Hypothalamus (tissue), 51 donors: ENCODE measurements around the gene KCNMA1.

Experiments
- DNase-seq, 51 donors: peaks; one replicate each; lab custom pipeline; 2025; lab: John Stamatoyannopoulos, UW

The KCNMA1 gene

DNA sequence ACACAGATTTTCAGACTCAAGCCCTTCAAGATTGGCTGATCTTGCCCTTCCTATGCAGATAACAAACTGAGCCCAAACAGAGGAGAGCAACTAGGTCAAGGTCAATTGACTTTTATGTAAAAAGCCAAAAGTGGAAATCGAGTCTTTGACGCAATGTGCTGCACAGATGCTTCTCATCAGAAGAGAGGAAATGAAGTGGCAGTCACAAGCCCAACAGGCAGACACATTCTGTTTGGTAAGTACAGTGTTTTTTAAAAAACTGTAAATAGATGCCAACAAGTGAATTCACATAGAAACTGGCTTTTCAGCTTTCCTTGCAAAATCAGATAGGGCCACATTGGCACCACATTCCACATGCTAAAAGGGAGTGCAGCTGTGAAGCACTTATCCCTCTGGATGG lies 606.6 kb downstream of the KCNMA1 start:
- no peak for DNase-seq

DNA sequence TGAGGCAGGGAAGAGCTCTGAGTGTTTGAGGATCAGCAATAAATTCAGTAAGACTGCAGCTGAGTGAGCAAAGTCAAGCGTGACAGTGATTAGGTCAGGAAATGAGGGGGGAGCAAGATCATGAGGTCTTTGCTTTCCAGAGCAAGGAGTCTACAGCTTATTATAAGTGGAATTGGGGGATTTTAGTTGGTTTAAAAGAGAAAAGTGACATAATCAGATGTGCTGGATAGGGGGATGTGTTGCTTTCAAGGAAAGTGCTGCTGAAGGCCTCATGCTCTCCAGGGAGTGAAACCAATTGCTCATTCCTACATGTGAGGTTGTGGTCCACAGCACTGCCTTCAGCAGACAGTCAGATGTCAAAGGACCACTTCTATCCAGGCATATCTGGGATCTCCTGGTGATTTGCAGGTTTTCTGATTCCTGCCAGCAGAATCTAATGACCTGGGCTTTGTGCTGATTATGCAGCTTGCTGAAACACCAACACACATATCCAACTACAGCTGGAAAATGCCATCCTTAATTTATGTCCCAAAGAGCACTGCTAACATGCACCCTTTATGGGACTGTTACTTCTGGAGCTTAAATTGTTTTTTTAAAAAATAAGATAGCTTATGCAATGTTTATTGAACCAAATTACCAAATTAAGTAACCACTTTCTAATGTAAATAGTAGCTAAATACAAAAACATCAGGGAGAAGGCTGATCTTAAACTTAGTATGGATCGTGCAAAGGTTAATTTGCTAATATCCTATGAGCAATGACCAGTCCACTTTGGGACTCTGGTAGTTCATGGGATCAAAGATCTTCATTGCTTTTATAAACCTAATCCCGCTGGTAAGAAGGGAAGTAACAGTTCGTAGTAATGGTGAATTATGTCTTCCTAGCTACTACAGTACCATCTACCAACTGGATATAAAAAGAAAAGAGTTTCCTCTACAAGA lies 607.6 kb downstream of the KCNMA1 start:
- DNase-seq: no peak

DNA sequence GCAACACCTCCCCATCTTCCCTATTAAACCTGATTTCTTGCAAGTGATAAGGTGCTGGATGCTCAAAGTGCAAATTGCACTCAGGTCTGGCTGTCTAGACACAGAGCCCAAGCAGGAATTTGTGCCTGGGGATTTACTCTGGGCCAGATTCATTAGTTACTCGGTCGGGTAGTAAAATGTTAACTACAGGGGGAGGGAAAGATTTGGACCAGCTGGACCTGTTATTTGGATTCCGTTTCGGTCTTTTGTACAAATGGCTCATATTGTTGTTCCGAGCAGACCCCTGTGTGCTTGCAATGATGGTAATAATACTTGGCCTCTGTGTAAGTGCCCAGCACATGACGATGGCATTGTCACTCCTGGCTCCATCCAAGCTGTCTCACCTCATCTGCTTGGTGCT lies 609.6 kb downstream of the KCNMA1 start:
- DNase-seq: no peak

DNA sequence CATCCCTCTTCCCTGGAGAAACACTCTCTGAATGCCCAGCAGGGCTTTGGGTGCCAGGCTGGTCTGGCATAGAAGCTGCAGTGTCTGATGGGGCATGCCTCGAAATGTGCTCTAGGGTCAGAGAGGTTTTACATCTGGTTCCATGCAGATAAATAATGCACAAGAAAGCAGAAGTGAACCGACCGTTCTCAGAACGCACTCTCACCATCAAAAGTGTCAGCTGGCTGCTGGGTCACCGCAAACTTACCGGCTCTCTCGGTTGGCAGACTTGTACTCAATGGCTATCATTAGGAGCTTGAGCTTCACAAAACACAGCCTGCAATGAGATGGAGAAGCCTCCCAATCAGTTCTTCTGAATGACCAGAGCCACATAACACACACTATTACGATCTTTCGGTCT lies 610.0 kb downstream of the KCNMA1 start:
- DNase-seq: no peak

DNA sequence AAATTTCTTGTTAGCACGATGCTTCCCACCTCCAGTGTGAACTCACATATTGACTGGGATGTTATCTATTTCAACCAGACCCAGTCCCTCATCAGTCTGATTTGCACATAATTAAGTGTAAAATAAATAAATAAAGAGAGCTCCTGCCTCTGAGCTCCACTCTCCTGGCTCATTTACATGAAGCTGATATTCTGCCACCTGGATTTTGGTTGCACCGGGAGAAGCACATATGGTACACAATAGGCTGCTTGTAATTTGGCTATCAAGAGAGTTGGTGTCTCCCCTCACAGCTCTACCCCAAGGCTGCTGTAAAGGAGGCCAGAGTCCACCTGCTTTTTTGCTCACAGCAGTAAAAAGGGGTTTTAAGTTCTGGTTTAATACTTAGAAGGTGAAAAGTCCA lies 610.5 kb downstream of the KCNMA1 start:
- DNase-seq: no peak

DNA sequence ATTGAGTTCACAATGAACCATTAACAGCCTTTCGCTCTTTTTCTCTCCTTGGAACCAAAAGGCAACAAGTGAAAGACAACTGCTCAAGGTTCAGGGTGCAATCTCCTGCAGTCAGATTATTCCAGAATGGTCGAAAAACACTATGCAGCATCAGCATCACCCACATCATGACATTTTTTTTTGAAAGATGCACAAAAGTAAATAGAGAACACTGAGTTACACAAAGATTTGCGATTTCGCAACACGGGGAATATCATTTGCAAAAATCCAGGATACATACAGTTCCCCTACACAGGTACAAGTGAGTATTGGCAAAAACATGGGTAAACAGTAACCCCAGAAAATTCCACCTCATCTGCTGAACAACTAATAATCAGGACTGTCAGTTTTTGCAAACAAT lies 611.5 kb downstream of the KCNMA1 start:
- DNase-seq: no peak

DNA sequence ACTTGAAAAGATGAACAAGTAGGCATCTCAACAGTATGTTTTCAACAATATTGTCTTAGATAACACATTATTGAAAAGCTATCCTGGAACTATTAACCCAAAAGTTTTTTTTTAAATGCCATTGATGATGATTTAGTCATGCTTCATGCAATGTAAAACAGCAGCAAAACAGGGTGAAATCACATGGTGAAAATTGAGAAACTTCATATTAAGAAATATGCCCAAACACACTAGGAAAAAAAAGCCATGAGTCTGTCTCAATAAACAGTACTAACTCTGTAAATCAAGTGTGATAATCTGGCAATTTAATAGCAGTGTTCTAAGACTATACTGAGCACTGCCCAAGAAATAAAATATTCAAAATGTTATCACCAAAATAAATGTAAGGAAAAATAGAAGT lies 613.1 kb downstream of the KCNMA1 start:
- DNase-seq: no peak

DNA sequence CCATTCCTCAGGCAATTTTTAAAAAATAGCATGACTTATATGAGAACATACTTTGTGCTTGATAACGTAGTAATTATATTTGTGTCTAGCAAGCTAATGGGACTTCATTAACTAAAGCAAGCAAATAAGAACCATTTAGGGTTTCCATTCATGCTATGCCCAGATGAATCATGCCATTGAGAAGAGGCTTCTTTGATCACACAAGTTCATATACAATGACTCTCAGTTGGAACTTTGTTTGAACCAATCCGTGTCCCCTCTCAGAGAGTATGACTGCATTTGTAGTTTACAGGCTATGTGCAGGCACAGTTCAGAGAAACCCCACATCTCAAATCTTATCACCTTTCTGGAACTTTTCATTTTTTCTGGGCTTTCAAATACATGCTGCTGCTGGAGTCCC lies 614.2 kb downstream of the KCNMA1 start:
- no peak for DNase-seq

DNA sequence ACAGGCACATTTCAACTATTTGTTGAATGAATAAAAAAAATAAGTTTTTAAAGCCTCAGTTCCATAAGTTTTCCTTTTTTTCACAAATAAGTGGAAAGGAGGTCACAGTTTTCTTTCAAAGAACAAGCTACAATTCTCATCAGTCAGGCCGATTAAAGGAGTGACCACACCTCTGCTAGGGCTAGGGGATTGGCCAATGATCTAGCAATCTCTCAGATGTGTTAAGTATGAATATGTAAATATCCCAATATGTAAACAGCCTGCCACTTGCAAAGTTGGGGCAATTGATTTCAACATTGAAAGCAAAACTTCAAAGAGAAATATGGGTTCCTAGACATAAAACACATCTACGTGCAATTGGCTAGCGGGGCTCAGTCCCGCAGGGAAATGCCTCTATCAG lies 614.9 kb downstream of the KCNMA1 start:
- DNase-seq: no peak

DNA sequence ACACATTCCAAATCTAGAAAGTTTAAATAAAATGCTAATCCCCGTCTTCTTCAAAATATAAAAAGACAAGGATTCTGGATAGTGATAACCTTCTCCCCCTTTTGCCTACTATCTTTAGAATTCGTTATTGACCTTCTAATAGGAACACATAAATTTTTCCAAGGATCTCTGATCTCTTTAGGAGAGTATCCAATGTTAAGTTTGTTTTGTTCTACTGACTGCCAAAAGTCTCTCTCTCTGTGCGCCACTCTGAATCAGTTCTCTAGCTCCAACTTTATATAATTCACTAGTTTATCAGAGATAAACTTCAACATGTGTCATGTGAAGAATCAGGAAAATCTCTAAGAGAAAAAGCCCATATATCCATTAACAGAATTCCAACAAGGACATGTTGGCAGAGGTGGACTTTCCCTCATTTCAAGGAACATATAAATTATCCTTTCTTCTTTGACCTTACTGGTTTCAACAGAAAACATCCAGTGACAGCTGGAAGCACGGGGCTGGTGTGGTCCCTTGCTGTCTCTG lies 615.6 kb downstream of the KCNMA1 start:
- no peak for DNase-seq

DNA sequence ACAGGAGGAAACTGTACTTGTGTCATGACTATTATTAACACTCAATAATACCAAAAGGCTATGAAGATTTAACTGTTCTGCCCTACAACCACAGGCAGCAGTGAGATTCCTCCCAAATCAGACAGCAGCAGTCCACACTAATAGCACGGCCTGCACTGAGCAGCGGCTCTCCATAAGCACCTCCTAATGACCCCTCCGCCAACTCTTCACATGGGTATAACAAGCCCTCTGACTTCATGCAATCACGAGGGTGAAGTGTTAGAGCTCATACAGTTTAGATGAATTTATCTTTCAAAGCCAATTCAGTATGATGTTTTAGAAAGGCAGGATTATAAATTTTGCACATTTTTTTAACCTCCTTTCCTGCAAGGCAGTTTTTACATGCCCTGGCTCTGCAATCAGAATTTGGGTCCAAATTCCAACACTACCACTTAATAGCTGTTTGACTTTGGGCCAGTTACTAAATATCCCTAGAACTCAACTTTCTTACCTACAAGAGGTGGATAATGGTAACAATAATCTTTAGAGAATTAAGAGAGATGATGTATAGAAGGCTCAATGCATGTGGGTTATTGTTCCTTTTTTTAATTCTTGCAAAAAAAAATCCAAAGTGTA lies 617.1 kb downstream of the KCNMA1 start:
- DNase-seq: no peak

DNA sequence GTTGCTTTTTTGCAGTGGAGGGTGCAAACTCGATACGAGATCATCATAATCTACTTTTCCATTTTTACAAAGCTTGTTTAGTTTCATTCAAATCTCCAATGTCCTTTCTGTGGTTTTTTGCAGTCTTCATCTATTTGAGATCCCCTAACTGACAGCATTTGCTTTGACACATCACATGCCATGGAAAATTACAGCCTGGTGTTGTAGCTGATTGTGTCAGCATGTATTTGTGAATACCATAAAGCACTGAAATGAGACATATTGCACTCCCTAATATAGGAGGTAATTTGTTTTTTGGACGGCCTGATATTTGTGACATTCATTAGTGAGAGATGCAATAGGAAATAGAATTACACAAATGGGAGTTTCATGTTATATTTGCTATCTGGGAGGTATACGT lies 620.8 kb downstream of the KCNMA1 start:
- peak in 1 of 51 donors; percentile 15 for DNase-seq

DNA sequence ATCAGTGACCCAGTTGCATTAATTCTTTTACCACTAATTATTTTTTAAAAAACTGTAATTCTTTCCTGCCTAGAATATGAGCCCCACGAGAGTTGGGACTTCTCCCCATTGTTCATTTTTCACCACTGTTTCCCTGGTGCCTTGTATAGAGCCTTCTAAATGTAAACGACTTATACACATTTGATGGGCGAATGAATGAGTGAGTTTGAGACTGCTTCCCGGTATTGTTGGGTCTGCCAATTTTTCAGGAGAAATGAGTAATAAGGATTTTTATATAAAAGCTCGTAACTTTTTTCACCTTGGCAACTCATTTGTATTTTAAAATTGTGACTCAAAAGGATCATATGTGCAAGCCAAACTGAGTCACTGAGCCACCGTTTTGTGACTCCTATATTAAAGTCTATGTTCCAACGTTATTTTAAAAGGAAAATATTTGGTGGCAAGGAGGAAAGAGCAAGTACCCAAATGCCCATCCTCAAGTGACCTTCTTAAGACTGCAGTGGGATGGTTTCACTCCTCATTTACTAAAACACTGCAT lies 621.3 kb downstream of the KCNMA1 start:
- no peak for DNase-seq

DNA sequence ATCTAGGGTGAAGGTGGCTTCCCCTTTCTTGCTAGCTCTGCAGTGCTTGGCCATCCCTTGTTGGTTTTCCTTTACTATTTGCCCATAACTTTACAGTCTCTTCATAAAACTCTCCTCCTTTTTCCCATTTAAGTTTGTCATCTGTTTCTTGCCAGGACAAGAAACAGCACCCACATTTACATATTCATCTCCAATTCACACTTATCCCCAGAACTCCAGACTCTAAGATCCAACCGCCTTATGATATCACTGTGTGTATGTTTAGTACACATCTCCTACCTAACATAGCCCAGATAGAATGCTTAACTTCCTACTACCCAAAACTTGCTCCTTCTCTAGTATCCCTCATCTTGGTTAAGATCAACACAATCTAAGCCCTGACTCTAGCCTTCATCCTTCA lies 622.2 kb downstream of the KCNMA1 start:
- no peak for DNase-seq

DNA sequence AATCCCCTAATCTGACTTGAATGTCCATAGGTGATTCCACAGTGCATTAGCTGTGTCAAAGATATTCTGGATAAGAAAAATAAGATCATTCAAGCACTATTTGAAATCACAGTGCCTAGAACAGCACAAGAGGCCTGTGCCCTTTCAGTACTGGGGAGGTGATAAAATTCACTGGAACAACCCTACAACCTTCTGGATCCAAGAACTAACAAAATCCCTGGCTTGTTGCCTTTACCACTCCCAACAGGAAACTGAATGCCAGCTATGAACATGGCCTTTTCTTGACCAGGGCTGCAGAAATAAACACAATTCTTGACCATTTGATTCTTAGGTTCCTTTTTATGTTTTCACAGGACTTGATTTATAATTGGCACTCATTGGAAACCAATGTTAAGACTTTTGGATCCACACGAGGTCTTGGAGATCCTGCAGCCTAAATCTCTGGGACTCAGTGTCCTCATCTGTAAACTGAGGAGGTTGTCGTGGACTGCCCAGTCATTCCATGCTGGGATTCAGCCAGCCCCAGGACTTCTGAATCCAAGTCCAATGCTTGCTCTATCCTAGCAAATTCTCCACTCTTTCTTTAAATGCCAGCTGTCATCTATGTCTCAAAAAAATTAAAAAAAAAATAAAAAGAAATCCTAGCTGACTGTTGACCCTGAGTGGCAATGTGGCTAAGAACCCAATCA lies 624.7 kb downstream of the KCNMA1 start:
- no peak for DNase-seq

DNA sequence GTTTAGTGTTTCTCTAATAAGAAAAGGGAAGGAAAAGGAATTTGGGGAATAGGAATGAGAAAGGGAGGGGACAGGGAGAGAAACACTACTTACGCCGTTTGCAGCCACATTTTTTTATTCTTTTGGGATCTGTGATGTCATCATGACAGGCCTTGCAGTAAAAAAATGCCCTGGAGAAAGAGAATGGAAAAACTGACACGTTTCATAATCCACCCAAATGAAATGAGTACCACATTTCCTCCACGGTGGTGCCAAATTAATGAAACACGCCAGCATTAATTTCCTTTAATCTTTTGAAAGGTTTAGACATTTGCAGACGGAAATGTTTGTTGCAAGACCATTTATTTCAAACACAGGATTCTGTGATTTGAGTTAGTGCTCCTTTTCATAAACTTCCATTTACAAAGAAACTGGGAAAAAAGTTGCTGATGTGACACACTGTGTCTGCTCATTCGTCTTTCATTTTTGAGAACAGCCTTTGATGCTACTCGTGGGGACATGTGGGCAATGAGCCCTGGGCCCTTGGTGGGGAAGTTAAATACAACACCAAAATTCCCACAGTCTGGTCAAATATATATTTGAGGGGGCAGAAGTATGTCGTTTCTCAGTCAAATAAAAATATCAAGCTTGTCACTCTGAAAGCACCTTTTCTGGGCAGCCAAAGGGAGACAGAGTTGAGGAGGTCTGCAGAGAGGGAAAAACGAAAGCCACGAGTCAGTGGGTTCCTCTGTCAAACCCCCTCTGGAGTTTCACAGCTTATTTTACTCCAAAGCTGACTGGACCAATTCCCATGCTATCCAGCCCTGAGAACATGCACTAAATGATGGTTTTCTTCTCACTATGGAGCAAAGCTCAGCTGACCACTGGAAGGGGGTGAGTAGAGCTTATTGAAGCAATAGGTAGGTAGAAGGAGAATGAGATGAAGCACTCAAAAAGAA lies 625.5 kb downstream of the KCNMA1 start:
- DNase-seq: no peak

DNA sequence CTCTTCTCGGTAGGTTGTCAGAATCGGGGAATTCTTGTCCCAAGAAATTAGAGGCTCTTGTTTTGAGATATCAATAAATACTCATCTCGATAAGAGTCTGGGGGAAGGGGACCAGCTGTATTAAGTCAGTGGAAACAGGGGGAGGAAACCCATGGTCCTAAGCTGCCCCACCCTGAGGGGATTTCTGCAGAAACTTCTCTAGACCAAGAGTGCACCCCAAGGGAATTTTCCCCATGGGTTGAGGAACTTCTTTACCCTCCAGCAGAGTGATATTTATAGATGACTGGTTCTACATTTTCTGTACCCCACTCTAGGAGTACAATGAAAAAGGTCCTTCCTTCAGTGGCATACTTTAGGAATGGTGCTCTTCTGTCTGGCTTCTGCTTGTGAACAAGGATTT lies 627.2 kb downstream of the KCNMA1 start:
- DNase-seq: no peak

DNA sequence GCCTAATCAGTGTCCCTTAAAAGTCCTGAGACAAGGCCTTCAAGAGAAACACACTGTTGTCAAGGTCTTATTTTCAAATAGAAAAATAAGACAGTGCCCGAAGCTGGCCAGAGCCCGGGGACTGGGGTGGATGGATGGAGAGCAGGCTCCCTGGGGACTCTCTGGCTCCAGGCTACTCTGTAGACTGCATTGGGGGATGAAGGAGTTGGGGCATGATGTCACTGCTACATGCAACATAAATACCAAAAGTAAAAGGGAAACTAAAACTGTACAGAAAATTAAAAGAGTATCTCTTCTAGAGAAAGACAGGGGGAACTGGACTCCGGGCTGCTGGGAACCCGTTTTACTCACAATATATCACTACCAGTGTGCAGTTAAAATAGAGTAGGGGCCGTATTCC lies 629.8 kb downstream of the KCNMA1 start:
- no peak for DNase-seq

DNA sequence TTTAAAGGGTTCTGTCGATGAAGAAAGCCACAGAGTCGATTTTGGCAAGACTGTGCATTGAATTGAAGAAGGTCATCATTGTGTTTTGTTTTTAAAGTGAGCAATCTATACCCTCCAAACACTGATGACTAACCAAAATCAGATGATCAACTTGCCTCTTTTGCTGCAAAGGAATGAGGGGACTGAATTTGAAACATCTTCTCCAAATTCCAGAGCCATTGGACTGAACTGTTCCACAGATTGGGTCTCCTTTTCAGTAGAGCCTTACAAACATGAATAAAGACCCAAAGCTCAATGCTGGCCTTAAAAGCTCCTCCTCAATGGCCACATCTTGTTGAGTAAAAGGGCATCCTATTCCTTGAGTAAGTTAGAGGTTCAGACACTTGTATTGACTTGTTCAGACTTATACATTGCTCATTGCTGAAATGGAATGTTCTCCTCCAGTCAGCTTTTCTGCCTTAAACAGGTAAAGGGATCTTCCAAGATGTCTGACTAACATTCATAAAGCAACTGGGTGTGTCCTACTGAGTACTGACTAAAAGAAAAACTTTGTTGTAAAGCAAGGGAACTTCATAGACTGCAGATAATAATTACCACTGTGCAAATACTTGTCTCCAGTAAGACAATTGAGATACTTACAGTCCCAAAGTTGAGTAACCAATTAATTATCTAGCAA lies 630.6 kb downstream of the KCNMA1 start:
- DNase-seq: no peak

DNA sequence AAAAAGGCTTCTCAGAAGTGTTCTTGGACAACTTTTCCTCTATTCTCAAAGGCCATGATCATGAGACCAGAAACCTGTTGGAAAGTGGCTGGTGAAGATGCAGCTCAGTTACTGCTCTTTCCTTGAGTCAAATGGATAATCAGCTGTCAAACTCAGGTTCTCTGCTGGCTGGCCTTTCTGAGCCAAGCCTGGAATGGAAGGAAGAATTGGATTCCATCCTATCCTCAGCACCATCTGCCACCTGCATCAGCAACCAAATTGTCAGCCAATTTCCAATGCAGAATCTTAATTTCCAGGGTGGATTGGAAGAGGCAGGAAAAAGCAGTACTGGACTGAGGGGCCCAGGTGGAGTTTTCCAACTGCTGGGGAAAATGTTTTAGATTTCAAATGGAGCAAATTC lies 631.7 kb downstream of the KCNMA1 start:
- no peak for DNase-seq
